ENCODE results near the gene SUMO1.

DNA sequence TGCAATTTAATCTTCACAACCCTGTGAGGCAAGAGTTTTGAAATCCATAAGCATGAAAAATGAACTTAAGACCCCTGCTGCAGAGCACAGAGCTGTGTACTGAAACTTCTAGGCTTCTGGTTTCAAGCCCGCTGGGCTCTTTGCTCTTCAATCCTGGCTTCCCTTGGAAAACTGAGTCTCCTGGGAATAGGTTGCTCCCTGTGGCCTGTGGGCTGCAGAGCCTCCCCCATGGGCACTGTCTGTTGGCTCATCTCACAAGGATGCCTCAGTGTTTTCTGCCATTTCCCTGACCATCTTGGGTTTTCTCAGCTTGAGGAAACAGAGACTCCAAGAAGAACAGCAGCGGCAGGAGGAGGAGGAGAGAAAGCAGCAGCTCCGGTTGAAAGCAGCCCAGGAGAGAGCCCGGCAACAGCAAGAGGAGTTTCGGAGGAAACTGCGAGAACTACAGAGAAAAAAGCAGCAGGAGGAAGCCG lies 44.5 kb downstream of the SUMO1 start:
- TF ChIP-seq POLR2A (IDR thresholded peaks at IDR 0.05), result no peak
- TF ChIP-seq, protein P1, sequence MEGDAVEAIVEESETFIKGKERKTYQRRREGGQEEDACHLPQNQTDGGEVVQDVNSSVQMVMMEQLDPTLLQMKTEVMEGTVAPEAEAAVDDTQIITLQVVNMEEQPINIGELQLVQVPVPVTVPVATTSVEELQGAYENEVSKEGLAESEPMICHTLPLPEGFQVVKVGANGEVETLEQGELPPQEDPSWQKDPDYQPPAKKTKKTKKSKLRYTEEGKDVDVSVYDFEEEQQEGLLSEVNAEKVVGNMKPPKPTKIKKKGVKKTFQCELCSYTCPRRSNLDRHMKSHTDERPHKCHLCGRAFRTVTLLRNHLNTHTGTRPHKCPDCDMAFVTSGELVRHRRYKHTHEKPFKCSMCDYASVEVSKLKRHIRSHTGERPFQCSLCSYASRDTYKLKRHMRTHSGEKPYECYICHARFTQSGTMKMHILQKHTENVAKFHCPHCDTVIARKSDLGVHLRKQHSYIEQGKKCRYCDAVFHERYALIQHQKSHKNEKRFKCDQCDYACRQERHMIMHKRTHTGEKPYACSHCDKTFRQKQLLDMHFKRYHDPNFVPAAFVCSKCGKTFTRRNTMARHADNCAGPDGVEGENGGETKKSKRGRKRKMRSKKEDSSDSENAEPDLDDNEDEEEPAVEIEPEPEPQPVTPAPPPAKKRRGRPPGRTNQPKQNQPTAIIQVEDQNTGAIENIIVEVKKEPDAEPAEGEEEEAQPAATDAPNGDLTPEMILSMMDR (IDR thresholded peaks at IDR 0.05), result no peak
